Spleen (tissue), 11 donors: ENCODE data around the gene FRYL. TPM values are rescaled to one million over a fixed set of nuclear protein-coding genes. Genes with fewer than 3 reads are reported as not detected.

ENCODE experiments used
- DNase-seq: peaks from one replicate; pipeline ENCODE4 v3.0.0-alpha.2; 2020
- H3K27ac ChIP-seq, 8 donors: fragments of 200-600 bp; sonication (generic) in 7 of 8; 1 replicate in 4 of 8; 2 replicates in 4 of 8; pipeline versions ENCODE4 v1.5.0 to v1.8.0; 2016 to 2021; ENCODE audit warnings: inconsistent platforms in 4 of 8, mild to moderate bottlenecking in 4 of 8, moderate library complexity in 1 of 8
- H3K27me3 ChIP-seq, 7 donors: fragments of 200-600 bp; sonication (generic) in 6 of 7; replicated peaks in 1 of 7; 1 replicate in 4 of 7; 2 replicates in 3 of 7; pipeline versions ENCODE4 v1.5.0 to v1.8.0; 2016 to 2021; ENCODE audit warnings: inconsistent platforms in 3 of 7, mild to moderate bottlenecking in 1 of 7
- H3K36me3 ChIP-seq, 6 donors: fragments of 200-600 bp; sonication (generic) in 5 of 6; 1 replicate in 4 of 6; 2 replicates in 2 of 6; pipeline versions ENCODE4 v1.5.0 to v1.8.0; 2016 to 2021; ENCODE audit warnings: inconsistent platforms in 2 of 6
- H3K4me1 ChIP-seq, 6 donors: fragments of 200-600 bp; sonication (generic) in 5 of 6; 1 replicate in 3 of 6; 2 replicates in 3 of 6; pipeline versions ENCODE4 v1.5.0 to v1.8.0; 2016 to 2021; ENCODE audit warnings: inconsistent platforms in 3 of 6
- H3K4me3 ChIP-seq, 8 donors: fragments of 200-600 bp; sonication (generic) in 7 of 8; 1 replicate in 4 of 8; 2 replicates in 4 of 8; pipeline versions ENCODE4 v1.5.0 to v1.8.0; 2016 to 2021; ENCODE audit warnings: inconsistent platforms in 4 of 8, mild to moderate bottlenecking in 4 of 8, moderate library complexity in 2 of 8
- H3K9me3 ChIP-seq, 8 donors: fragments of 200-600 bp; sonication (generic) in 7 of 8; 1 replicate in 4 of 8; 2 replicates in 4 of 8; pipeline versions ENCODE4 v1.5.0 to v1.8.0; 2016 to 2021; ENCODE audit warnings: inconsistent platforms in 4 of 8
- CTCF ChIP-seq, 11 experiments: fragments of 200-600 bp in 7 of 11; fragments of 450-650 bp in 4 of 11; sonication (generic) in 4 of 11; IDR thresholded peaks in 8 of 11; conservative IDR thresholded peaks in 3 of 11; 1 replicate in 7 of 11; 2 replicates in 4 of 11; pipeline versions ENCODE4 v1.4.0 to v1.8.0; 2016 to 2021; ENCODE audit warnings: antibody characterized with exemption in 11 of 11, inconsistent platforms in 4 of 11, mild to moderate bottlenecking in 1 of 11
- POLR2A ChIP-seq, 3 donors: fragments of 450-650 bp; IDR thresholded peaks; one replicate each; pipeline ENCODE4 v1.5.1; 2017; ENCODE audit warnings: antibody characterized with exemption in 3 of 3, mild to moderate bottlenecking in 1 of 3
- POLR2AphosphoS5 ChIP-seq, 3 donors: sonication (generic); formaldehyde crosslinking; IDR thresholded peaks; one replicate each; pipeline ENCODE4 v1.5.1; 2017; ENCODE audit warnings: antibody characterized with exemption in 3 of 3
- WGBS, 5 donors: extraction: QIAGEN DNeasy Blood & Tissue Kit in 3 of 5; methylation state at CpG; one replicate each; pipeline versions ENCODE4 v1.1.5 to v1.1.7; 2013 to 2018; 5-methylcytosine and 5-hydroxymethylcytosine counted together
- intact Hi-C: fragments of 100-400 bp; cut with DNase I; formaldehyde crosslinking; loops from one replicate; pipeline ENCODE4 v1.15.0; 2023; ENCODE audit warnings: low total_unique reads
- polyA plus RNA-seq, 3 donors: library from polyadenylated mRNA; stranded (reverse); fragments of 200-250 nt; gene quantifications; one replicate each; pipeline ENCODE4 v1.2.1, GENCODE V29; 2013
- total RNA-seq, 7 donors: library from RNA; depleted of rRNA in 3 of 7; stranded (reverse); fragments of >200 nt in 3 of 7; fragmentation: NEBNext Ultra II Directional in 4 of 7; extraction: Animal tissue kit (Norgen Biotek cat#: 25700) in 4 of 7; gene quantifications; one replicate each; pipeline versions ENCODE4 v1.1.0 to v1.2.1, GENCODE V29; 2016 to 2021
- donor health status: healthy with polysubstance abuse.
- donor health status: DM: no; HTN: no; CAD: no; lungs with moderate emphysema.
- donor health status: DM: no; HTN: no; CAD: no.
- donor health status: Bipolar disorder and iron deficiency.
- donor health status: healthy.
- donor health status: DM: no; HTN: no; CAD: no.
- donor health status: DM: yes; HTN: yes; CAD: no.

The FRYL gene
- total and polyA plus RNA-seq, 10 donors: 14.2 to 118 (median 94.9) TPM

DNA sequence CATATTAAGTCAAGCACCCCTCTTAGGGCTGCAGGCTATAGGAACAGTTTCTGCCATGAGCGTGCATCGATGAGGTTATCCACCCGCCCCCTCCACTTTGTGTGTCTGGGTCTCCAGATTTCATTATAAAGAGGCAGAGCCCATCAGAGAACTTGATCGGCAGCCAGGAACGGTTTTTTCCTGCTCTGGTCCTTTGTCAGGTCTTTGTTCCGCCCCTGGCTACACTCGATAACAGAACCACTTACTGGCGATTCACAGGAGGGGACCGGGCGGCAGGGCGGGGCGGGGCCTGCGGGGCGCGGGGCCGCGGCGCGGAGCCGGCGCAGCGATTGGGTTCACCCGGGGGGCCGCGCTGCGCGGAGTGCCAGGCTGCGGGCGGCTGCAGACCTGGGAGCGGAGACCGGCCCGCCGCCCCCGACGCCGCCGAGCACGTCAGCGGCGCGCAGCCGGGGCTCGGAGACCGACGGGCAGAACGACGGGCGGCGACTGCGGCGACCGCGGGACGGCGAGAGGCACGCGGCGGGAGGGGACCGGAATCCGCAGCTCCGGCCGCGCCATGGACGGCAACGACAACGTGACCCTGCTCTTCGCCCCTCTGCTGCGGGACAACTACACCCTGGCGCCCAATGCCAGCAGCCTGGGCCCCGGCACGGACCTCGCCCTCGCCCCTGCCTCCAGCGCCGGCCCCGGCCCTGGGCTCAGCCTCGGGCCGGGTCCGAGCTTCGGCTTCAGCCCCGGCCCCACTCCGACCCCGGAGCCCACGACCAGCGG, 296.9 kb downstream of the FRYL start, which contains the start of gene SLC10A4:
Gene SLC10A4, plus strand, starts transcription at position 338 of the 771 bp plus-strand sequence. Its CDS starts 219 bp downstream, at position 557.
- H3K27me3 ChIP-seq: peaks cover 0 to 84% (median 68%) of the 10 kb centered on the region in 7 donors
- peak; percentile 74 for DNase-seq
- 2 to 6% (median 4%) methylated on average over 51 to 85 of the region's 85 CpGs for WGBS, 5 donors

GRCh38 chr4:48481581-48481980, 298.5 kb downstream of the FRYL start:
- intact Hi-C loops: no loop called here
- Histone ChIP-seq H3K9me3 (no peaks in the 10 kb centered on the region), H3K4me1 (peaks cover 8 to 20% (median 15%) of the 10 kb centered on the region in 6 donors), H3K36me3 (no peaks in the 10 kb centered on the region), H3K27ac (no peak overlapping the region), H3K27me3 (peaks cover 0 to 68% (median 54%) of the 10 kb centered on the region in 7 donors), H3K4me3 (no peak overlapping the region)
- DNase-seq: no peak
- TF ChIP-seq POLR2A (IDR thresholded peaks at IDR 0.05) (no peak), POLR2AphosphoS5 (IDR thresholded peaks at IDR 0.05) (no peak), CTCF (IDR thresholded peaks at IDR 0.05 in 8 of 11, conservative IDR thresholded peaks at IDR 0.05 in 3 of 11) (no peak)
- WGBS, 5 donors: 69 to 85% (median 81%) methylated on average over 1 of the region's 1 CpG

More for the DNA sequence above, 296.9 kb downstream of the FRYL start, which contains the start of gene SLC10A4:
- H3K4me3 ChIP-seq: peak within 1 kb of the TSS; percentile 17 to 67 (median 29)
- TF ChIP-seq POLR2A (IDR thresholded peaks at IDR 0.05) (no peak), POLR2AphosphoS5 (IDR thresholded peaks at IDR 0.05) (no peak), CTCF (IDR thresholded peaks at IDR 0.05 in 8 of 11, conservative IDR thresholded peaks at IDR 0.05 in 3 of 11) (no peak)
- intact Hi-C loops: no loop called here
- no peak within 1 kb of the TSS for H3K27ac ChIP-seq
- H3K36me3 ChIP-seq: no peaks in the 10 kb centered on the region
- H3K4me1 ChIP-seq: peaks cover 8 to 20% (median 15%) of the 10 kb centered on the region in 6 donors
- no peaks in the 10 kb centered on the region for H3K9me3 ChIP-seq

- Histone ChIP-seq H3K36me3 (no peaks in the 10 kb centered on the region), H3K4me1 (peaks cover 0 to 6% (median 2%) of the 10 kb centered on the region in 6 donors), H3K4me3 (no peak overlapping the region), H3K27me3 (peaks cover 0 to 39% (median 25%) of the 10 kb centered on the region in 7 donors), H3K27ac (no peak overlapping the region), H3K9me3 (no peaks in the 10 kb centered on the region)
- no peak for DNase-seq
- TF ChIP-seq CTCF (IDR thresholded peaks at IDR 0.05 in 8 of 11, conservative IDR thresholded peaks at IDR 0.05 in 3 of 11) (no peak), POLR2A (IDR thresholded peaks at IDR 0.05) (no peak), POLR2AphosphoS5 (IDR thresholded peaks at IDR 0.05) (no peak)
- intact Hi-C loops: no loop called here
- WGBS, 5 donors: 77 to 86% (median 85%) methylated on average over 2 of the region's 2 CpGs
Measured at GRCh38 chr4:48478273-48478672, 301.8 kb downstream of the FRYL start.

DNA sequence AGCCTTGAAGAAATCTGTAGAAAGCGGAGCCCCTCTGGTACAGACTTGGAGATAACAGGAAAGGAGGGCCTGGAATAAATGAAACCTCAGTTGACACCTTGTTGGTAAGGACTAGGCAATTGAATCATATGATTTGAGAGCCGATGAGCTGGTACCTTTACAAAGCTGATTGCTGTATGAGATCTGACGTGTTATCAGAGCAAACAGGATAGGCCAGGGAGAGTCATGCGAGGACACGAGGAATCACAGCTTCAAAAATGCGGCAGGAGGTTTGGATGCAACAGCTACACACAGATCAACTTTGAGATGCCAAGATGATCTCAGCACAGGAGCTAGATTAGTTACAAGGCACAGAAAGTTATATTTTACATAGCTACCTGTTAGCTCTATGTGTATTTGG, 304.3 kb downstream of the FRYL start:
- Histone ChIP-seq H3K4me3 (no peak overlapping the region), H3K9me3 (no peaks in the 10 kb centered on the region), H3K36me3 (no peaks in the 10 kb centered on the region), H3K27me3 (peaks cover 0 to 14% (median 4%) of the 10 kb centered on the region in 7 donors), H3K27ac (no peak overlapping the region), H3K4me1 (no peaks in the 10 kb centered on the region)
- WGBS, 5 donors: 93 to 97% (median 94%) methylated on average over 6 of the region's 6 CpGs
- intact Hi-C loops: no loop called here
- no peak for DNase-seq
- TF ChIP-seq CTCF (IDR thresholded peaks at IDR 0.05 in 8 of 11, conservative IDR thresholded peaks at IDR 0.05 in 3 of 11) (no peak), POLR2AphosphoS5 (IDR thresholded peaks at IDR 0.05) (no peak), POLR2A (IDR thresholded peaks at IDR 0.05) (no peak)
